ENCODE measurements around the gene DAB2IP.

DAB2IP gene

DNA sequence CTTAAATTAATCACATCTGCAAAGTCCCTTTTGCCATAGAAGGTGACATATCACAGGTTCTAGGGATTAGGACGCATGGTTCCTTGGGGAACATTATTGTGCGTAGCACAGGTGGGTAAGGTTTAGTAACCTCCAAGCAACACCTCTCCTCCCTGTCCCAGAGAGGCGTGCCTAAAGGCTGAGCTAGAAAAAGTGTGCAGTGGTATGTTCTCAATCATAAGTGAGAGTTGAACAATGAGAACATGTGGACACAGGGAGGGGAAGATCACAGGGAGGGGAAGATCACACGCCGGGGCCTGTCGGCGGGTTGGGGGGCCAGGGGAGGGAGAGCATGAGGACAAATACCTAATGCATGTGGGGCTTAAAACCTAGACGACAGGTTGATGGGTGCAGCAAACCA is 14.9 kb downstream of the DAB2IP start:
- H3K27ac ChIP-seq: no peak overlapping the region
- no peak for TF ChIP-seq ZFX (IDR thresholded peaks at IDR 0.05; ENCODE audit: borderline replicate concordance)
- no peak for TF ChIP-seq CTCF (IDR thresholded peaks at IDR 0.05)

- no peak for TF ChIP-seq ZFX (IDR thresholded peaks at IDR 0.05; ENCODE audit: borderline replicate concordance)
- TF ChIP-seq CTCF (IDR thresholded peaks at IDR 0.05): no peak
- H3K27ac ChIP-seq: no peak overlapping the region
These were observed 15.8 kb downstream of the DAB2IP start for GRCh38 chr9:121667214-121667613.

DNA sequence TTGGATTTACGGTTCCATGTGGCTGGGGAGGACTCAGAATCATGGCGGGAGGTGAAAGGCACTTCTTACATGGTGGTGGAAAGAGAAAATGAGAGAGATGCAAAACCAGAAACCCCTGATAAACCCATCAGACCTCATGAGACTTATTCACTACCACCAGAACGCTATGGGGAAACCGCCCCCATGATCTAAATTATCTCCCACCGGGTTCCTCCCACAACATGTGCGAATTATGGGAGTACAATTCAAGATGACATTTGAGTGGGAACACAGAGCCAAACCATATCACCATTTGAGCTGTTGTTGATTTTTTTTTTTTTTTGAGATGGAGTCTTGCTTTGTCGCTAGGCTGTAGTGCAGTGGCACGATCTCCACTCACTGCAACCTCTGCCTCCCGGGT is 16.5 kb downstream of the DAB2IP start:
- no peak overlapping the region for H3K27ac ChIP-seq
- TF ChIP-seq ZFX (IDR thresholded peaks at IDR 0.05; ENCODE audit: borderline replicate concordance): no peak
- no peak for TF ChIP-seq CTCF (IDR thresholded peaks at IDR 0.05)

DNA sequence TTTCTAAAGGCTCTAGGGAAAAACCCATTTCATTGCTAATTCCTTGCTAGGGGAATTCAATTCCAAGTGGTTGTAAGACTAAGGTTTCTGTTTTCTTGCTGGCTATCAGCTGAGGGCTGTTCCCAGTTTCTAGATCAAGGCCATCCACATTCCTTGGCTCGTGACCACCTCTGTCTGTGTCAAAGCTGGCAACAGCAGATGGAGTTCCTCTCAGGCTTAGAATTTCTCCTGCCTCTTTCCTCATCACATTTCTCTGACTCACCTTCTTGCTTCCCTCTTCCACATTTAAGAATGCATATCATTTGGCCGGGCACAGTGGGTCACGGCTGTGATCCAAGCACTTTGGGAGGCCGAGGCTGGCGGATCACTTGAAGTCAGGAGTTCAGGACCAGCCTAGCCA is 19.0 kb downstream of the DAB2IP start:
- TF ChIP-seq CTCF (IDR thresholded peaks at IDR 0.05) (no peak), ZFX (IDR thresholded peaks at IDR 0.05; ENCODE audit: borderline replicate concordance) (no peak)
- no peak overlapping the region for H3K27ac ChIP-seq

- no peak overlapping the region for H3K27ac ChIP-seq
These were observed 20.2 kb downstream of the DAB2IP start for GRCh38 chr9:121671612-121672155.

GRCh38 chr9:121672213-121672612 is 20.8 kb downstream of the DAB2IP start:
- TF ChIP-seq ZFX (IDR thresholded peaks at IDR 0.05; ENCODE audit: borderline replicate concordance) (no peak), CTCF (IDR thresholded peaks at IDR 0.05) (no peak)
- H3K27ac ChIP-seq: no peak overlapping the region

More at GRCh38 chr9:121671612-121672155, 20.2 kb downstream of the DAB2IP start:
- TF ChIP-seq ZFX (IDR thresholded peaks at IDR 0.05; ENCODE audit: borderline replicate concordance): no peak
- TF ChIP-seq CTCF (IDR thresholded peaks at IDR 0.05): no peak

GRCh38 chr9:121672986-121673385 is 21.6 kb downstream of the DAB2IP start:
- no peak overlapping the region for H3K27ac ChIP-seq
- TF ChIP-seq CTCF (IDR thresholded peaks at IDR 0.05) (no peak), ZFX (IDR thresholded peaks at IDR 0.05; ENCODE audit: borderline replicate concordance) (no peak)
